HG03064 (cell line): ENCODE measurements around the gene IP6K1.
"Not testable (repeated sequence)": the region's sequence is repeated elsewhere in the genome, so short reads cannot be mapped to it uniquely, and the experiment has no call there.

Experiments used
- ATAC-seq: cut with Tn5 transposase; IDR thresholded peaks from one replicate; pipeline ENCODE4 v1.9.1; 2021; ENCODE audit warnings: low read depth; ENCODE audit not compliant: unreplicated experiment

The IP6K1 gene

DNA sequence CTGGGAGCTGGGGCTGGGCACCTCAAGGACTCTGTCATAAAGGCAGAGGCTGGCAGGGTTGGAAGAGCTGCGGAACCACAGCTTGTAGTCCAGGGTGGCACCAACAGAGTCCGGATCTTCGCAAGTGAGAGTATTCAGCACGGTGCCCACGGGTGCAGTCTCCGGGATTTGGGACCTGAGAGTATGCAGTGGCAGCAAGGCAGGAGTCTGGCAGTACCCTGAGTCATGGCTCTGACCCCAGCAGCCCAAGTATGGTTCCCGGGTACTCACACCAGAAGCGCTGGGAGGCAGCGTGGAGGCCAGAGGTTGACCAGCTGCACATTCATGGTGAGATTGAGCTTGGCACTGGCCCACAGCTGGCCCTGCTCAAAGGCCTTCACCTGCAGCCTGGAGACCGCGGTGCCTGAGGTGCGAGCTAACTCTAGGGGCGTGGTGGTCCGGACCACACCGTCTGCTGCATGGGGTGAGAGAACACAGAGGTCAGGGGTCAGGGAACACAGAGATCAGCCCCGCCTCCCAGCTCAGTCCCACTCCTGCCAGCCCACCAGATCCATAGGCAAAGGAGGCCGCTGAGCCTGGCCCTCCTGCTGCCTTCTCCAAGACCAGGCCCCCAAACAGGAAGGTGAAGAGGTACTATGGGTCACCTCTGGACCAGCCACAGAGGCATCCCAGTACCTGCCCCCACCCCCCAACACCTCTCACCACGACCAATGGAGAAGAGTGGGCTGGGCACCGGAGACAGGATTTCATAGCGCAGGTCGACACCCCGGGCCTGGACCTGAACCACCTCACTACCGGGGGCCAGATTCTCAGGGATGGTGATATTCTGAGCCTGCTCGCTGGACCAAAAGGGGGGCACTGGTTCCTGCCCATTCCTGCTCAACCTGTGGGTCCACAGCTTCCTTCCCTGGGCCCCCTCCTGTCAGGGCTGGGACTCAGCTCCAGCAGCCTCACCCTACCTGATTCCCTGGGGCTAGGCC, 8.9 kb upstream of the IP6K1 start:
- ATAC-seq: no peak

- no peak for ATAC-seq
Measured at GRCh38 chr3:49794431-49794830, 8.1 kb upstream of the IP6K1 start.

DNA sequence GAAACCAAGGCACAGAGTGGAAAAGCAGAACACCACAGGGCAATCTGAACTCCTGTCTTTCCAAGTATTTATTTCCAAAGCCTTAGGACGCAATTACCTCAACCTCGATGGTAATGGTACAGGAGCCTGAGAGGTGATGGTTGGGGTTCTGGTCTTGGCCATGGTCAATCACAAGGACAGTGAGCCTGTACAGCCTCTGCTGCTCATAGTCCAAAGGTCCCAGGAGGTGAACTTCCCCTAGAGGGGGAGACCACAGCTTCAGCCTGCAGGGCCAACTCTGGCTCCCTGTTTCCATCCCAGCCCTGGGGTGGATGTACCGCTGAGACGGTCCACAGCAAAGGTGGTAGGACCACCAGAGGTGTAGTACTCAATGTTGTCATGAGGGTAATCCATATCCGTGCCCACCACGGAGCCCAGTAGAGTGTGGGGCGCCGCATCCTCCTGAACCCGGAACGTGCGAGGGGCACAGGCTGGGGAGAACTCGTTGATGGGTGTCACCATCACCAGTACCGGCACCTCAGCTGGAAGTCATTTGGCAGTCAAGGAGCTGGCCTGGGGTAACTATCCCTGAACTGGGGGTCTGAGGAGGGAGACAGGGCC, 7.2 kb upstream of the IP6K1 start:
- ATAC-seq: no peak

DNA sequence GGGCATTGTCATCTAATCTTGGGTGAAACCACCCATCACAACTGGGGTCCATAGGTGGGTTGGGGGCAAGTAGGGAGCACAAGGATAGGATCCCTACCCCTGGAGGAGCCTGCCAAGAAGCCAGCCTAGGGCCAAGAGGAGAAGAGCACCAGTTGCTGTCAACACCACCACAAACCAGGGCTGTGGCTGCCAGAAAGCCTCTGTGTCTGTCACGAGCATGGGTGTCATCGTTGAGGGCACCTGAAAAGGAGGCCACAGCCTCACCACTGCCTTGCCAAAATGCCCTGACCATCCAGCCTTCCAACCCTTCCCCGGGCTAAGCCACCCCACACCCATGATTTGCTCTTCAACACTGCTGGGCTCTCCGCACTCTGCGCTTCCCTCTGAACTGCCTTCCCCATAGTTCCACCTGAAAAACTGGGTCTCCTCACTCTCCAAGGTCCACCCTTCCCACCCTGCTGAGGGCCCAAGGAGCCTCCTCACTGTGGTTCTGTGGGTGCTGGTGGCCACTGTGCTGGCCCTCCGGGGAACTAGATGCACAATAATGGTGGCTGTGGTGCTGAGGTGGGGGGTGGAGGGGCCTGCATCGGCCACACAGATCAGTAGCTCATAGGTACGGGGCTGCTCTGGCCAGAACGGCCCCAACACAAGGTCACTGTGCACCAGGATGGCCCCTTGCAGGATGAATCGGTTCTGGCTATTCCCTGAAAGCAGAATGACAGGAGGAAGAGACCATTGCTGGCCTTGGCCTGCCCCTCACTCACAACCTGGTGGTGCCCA, 6.2 kb upstream of the IP6K1 start:
- ATAC-seq: no peak

DNA sequence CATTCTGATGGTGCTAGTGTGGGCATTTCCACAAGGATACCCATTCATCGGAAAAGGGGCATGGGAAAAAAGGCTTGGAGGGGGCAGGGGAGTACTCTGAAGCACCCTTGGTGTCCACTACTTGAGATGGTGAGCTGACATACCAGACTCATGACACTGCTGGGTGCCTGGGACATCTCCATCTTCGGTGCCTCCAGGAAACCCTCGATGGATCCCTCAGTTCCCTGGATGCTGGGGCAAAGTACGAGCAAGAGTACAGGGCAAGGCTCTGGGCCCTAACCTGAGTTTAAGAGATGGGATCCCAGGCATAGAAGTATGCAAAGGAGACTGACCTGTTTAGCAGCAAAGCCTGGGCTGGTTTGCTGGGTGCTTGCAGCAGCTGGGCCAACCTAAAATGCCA, 5.2 kb upstream of the IP6K1 start:
- no peak for ATAC-seq

- ATAC-seq: no peak
Measured at GRCh38 chr3:49790626-49791411, 4.5 kb upstream of the IP6K1 start.

DNA sequence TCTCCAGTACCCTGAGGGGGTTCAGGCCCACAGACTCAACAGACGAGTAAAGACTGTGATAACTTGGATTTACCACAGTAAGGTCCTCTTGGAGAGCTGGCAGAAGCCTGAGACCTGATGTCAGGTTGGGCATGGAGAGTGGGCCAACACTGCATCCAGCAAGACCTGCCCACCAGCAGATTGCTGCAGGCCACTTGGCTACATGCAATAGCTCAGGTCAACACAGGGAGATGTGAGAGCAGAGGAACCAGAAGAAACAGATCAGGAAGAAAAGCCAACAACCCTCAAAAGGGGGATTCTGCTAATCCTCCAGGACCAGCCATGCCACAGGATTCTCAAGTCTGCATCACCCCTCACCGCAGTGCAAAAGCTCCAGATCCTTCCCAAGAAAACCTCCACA, 1.7 kb upstream of the IP6K1 start:
- no peak for ATAC-seq

DNA sequence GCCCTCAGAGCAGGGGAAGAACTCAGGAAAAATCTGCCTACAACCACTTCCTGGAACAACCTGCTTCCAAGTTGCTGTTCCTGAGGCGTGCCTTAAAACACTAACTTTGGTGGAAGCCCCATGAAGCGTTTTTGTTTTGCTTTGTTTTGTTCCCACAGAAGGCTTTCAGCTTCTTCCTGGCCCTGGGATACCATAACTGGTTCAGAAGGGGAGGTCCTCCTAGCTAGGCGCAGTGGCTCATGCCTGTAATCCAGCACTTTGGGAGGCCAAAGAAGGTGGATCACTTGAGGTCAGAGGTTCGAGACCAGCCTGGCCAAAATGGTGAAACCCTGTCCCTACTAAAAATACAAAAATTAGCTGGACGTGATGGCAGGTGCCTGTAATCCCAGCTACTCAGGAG, 1.2 kb upstream of the IP6K1 start:
- ATAC-seq: no peak

GRCh38 chr3:49787182-49787464, 781 bp upstream of the IP6K1 start:
- no peak for ATAC-seq

GRCh38 chr3:49785565-49786356, 581 bp downstream of the IP6K1 start:
- peak; percentile 35 for ATAC-seq

DNA sequence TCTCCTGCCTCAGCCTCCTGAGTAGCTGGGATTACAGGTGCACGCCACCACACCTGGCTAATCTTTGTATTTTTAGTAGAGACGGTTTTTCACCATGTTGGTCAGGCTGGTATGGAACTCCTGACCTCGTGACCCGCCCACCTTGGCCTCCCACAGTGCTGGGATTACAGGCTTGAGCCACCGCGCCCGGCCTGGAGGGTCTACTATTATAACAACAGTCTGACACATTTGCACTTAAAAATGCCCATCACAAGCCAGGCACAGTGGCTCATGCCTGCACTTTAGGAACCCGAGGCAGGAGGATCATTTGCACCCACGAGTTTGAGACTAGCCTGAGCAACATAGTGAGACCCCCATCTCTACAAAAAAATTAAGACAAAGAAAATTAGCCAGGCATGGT, 4.1 kb downstream of the IP6K1 start:
- ATAC-seq: not testable (repeated sequence)

GRCh38 chr3:49781415-49782199, 4.7 kb downstream of the IP6K1 start:
- ATAC-seq: no peak

DNA sequence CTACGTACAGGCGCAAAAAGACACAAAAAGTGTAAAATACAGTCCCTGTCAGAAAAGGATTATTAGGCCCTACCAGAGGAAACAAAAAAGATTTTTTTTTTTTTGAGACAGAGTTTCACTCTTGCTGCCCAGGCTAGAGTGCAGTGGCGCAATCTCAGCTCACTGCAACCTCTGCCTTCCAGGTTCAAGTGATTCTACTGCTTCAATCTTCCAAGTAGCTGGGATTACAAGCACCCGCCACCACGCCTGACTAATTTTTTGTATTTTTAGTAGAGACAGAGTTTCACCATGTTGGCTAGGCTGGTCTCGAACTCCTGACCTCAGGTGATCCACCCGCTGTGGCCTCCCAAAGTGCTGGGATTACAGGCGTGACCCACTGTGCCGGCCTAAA, 5.4 kb downstream of the IP6K1 start:
- not testable (repeated sequence) for ATAC-seq

GRCh38 chr3:49780080-49780974, 6.0 kb downstream of the IP6K1 start:
- no peak for ATAC-seq

GRCh38 chr3:49779358-49780079, 6.8 kb downstream of the IP6K1 start:
- no peak for ATAC-seq

- ATAC-seq: not testable (repeated sequence)
Measured at GRCh38 chr3:49776101-49776500, 10.2 kb downstream of the IP6K1 start.

- no peak for ATAC-seq
Measured at GRCh38 chr3:49775538-49775937, 10.8 kb downstream of the IP6K1 start.
